Spinal cord (tissue), 10 donors: Measurements from ENCODE around the gene TRAF3IP3. TPM values are rescaled to one million over a fixed set of nuclear protein-coding genes. Genes with fewer than 3 reads are reported as not detected.

Experiments
- DNase-seq, 6 donors: peaks; one replicate each; pipeline versions ENCODE4 v3.0.0 to v3.0.0-alpha.2; 2013 to 2015; ENCODE audit warnings: low spot score in 6 of 6, low read depth in 4 of 6
- H3K27ac ChIP-seq: one replicate; pipeline ENCODE4 v1.5.1; 2013; ENCODE audit warnings: low read depth, low read length, control low read depth
- H3K27me3 ChIP-seq: one replicate; pipeline ENCODE4 v1.6.1; 2013; ENCODE audit warnings: low read length; ENCODE audit not compliant: control insufficient read depth, insufficient read depth
- H3K36me3 ChIP-seq: one replicate; pipeline ENCODE4 v1.6.1; 2013; ENCODE audit warnings: low read length; ENCODE audit not compliant: control insufficient read depth, insufficient read depth
- H3K4me1 ChIP-seq: one replicate; pipeline ENCODE4 v1.6.1; 2013; ENCODE audit warnings: low read length; ENCODE audit not compliant: control insufficient read depth, insufficient read depth
- H3K4me3 ChIP-seq: one replicate; pipeline ENCODE4 v1.5.1; 2013; ENCODE audit warnings: low read depth, low read length, control low read depth
- H3K9me3 ChIP-seq: one replicate; pipeline ENCODE4 v1.6.1; 2013; ENCODE audit warnings: low read length; ENCODE audit not compliant: control insufficient read depth, insufficient read depth
- WGBS: methylation state at CpG from one replicate; pipeline ENCODE4 v1.1.5; 2013; ENCODE audit warnings: missing lambda C conversion rate; ENCODE audit not compliant: insufficient coverage; 5-methylcytosine and 5-hydroxymethylcytosine counted together
- long read RNA-seq, 4 donors: transcript quantifications; one replicate each; lab custom pipeline, GENCODE V29; 2026
- polyA plus RNA-seq, 2 donors: library from polyadenylated mRNA; unstranded; fragments of 120-200 nt; gene quantifications; one replicate each; pipeline ENCODE4 v1.2.1, GENCODE V29; 2013; ENCODE audit not compliant: insufficient read length in 2 of 2
- total RNA-seq, 2 donors: library from RNA; depleted of rRNA in 1 of 2; stranded (reverse); fragments of 120-200 nt in 1 of 2; fragments of >200 nt in 1 of 2; gene quantifications; one replicate each; pipeline versions ENCODE4 v1.2.3 to v1.2.4, GENCODE V29; 2013 to 2014
- donor health status: healthy.

The TRAF3IP3 gene
- total RNA-seq (1 to 10 TPM; 1.1 to 2.8 TPM), polyA plus RNA-seq (1 to 10 TPM in 1 of 2 donors, under 1 TPM in 1; 0.95 to 1.8 TPM)
- long read RNA-seq, donor 1, partial matches to known transcripts = 9 of 9 reads
- long read RNA-seq, donor 1, other reads (novel, unspliced or antisense) = 0 of 9 reads
- long read RNA-seq, donor 2 = 0 reads
- long read RNA-seq, donor 3 = 0 reads
- long read RNA-seq, donor 4 = 0 reads

- no peaks in the 10 kb centered on the region for H3K27me3 ChIP-seq
- no peak within 1 kb of the TSS for H3K4me3 ChIP-seq
- H3K27ac ChIP-seq = no peak within 1 kb of the TSS
- WGBS = 77% methylated on average over 8 of the region's 10 CpGs
- H3K9me3 ChIP-seq = no peaks in the 10 kb centered on the region
- H3K4me1 ChIP-seq = no peaks in the 10 kb centered on the region
- no peaks in the 10 kb centered on the region for H3K36me3 ChIP-seq
- no peak for DNase-seq
Observed at GRCh38 chr1:209755926-209756614, at the start of gene TRAF3IP3. Gene TRAF3IP3 (plus strand): TSS chr1:209756053. CDS start chr1:209760040, 3,987 bp downstream.

- DNase-seq = no peak
- H3K27me3 ChIP-seq = no peaks in the 10 kb centered on the region
- H3K27ac ChIP-seq = no peak overlapping the region
- H3K4me3 ChIP-seq = no peak overlapping the region
- no peaks in the 10 kb centered on the region for H3K9me3 ChIP-seq
- WGBS = 87% methylated on average over 2 of the region's 3 CpGs
- H3K36me3 ChIP-seq = no peaks in the 10 kb centered on the region
- H3K4me1 ChIP-seq = no peaks in the 10 kb centered on the region
Observed at GRCh38 chr1:209706622-209707021, 49.2 kb upstream of the TRAF3IP3 start.

GRCh38 chr1:209707308-209707707 is 48.5 kb upstream of the TRAF3IP3 start:
- Histone ChIP-seq H3K9me3 (no peaks in the 10 kb centered on the region), H3K4me1 (no peaks in the 10 kb centered on the region), H3K27me3 (no peaks in the 10 kb centered on the region), H3K27ac (no peak overlapping the region), H3K4me3 (no peak overlapping the region), H3K36me3 (no peaks in the 10 kb centered on the region)
- no peak for DNase-seq
- WGBS = no CpG with 5 or more reads among the region's 1 CpG

GRCh38 chr1:209708297-209708696 is 47.6 kb upstream of the TRAF3IP3 start:
- Histone ChIP-seq H3K27ac (no peak overlapping the region), H3K4me3 (no peak overlapping the region), H3K9me3 (no peaks in the 10 kb centered on the region), H3K27me3 (no peaks in the 10 kb centered on the region), H3K4me1 (no peaks in the 10 kb centered on the region), H3K36me3 (no peaks in the 10 kb centered on the region)
- DNase-seq = peak in 5 of 6 donors; percentile 18 to 73 (median 38)
- no CpG with 5 or more reads among the region's 4 CpGs for WGBS

- no peak overlapping the region for H3K27ac ChIP-seq
Observed at GRCh38 chr1:209710093-209710492, 45.8 kb upstream of the TRAF3IP3 start.

GRCh38 chr1:209710847-209711246 is 45.0 kb upstream of the TRAF3IP3 start:
- no peak overlapping the region for H3K27ac ChIP-seq
- no peak overlapping the region for H3K4me3 ChIP-seq
- no peaks in the 10 kb centered on the region for H3K27me3 ChIP-seq
- H3K36me3 ChIP-seq = no peaks in the 10 kb centered on the region
- no peak for DNase-seq
- WGBS = no CpG with 5 or more reads among the region's 3 CpGs
- H3K9me3 ChIP-seq = no peaks in the 10 kb centered on the region
- H3K4me1 ChIP-seq = no peaks in the 10 kb centered on the region

More at GRCh38 chr1:209710093-209710492, 45.8 kb upstream of the TRAF3IP3 start:
- Histone ChIP-seq H3K27me3 (no peaks in the 10 kb centered on the region), H3K36me3 (no peaks in the 10 kb centered on the region), H3K4me1 (no peaks in the 10 kb centered on the region), H3K4me3 (no peak overlapping the region), H3K9me3 (no peaks in the 10 kb centered on the region)
- no CpG with 5 or more reads among the region's 2 CpGs for WGBS
- DNase-seq = no peak

- H3K27me3 ChIP-seq = no peaks in the 10 kb centered on the region
- no peaks in the 10 kb centered on the region for H3K4me1 ChIP-seq
- no peak overlapping the region for H3K4me3 ChIP-seq
- no CpG with 5 or more reads among the region's 2 CpGs for WGBS
- no peak overlapping the region for H3K27ac ChIP-seq
- H3K9me3 ChIP-seq = no peaks in the 10 kb centered on the region
- no peaks in the 10 kb centered on the region for H3K36me3 ChIP-seq
- DNase-seq = no peak
Observed at GRCh38 chr1:209714338-209714737, 41.5 kb upstream of the TRAF3IP3 start.

GRCh38 chr1:209715314-209715713 is 40.5 kb upstream of the TRAF3IP3 start:
- H3K27me3 ChIP-seq = no peaks in the 10 kb centered on the region
- DNase-seq = no peak
- H3K27ac ChIP-seq = no peak overlapping the region
- no peaks in the 10 kb centered on the region for H3K36me3 ChIP-seq
- no peak overlapping the region for H3K4me3 ChIP-seq
- no peaks in the 10 kb centered on the region for H3K4me1 ChIP-seq
- H3K9me3 ChIP-seq = no peaks in the 10 kb centered on the region

- no peaks in the 10 kb centered on the region for H3K4me1 ChIP-seq
- no peaks in the 10 kb centered on the region for H3K27me3 ChIP-seq
- WGBS = 83% methylated on average over 1 of the region's 2 CpGs
- no peak overlapping the region for H3K4me3 ChIP-seq
- H3K36me3 ChIP-seq = no peaks in the 10 kb centered on the region
- H3K27ac ChIP-seq = no peak overlapping the region
- DNase-seq = no peak
- no peaks in the 10 kb centered on the region for H3K9me3 ChIP-seq
Observed at GRCh38 chr1:209717818-209718217, 38.0 kb upstream of the TRAF3IP3 start.

GRCh38 chr1:209720326-209720725 is 35.5 kb upstream of the TRAF3IP3 start:
- Histone ChIP-seq H3K4me3 (no peak overlapping the region), H3K4me1 (no peaks in the 10 kb centered on the region), H3K9me3 (no peaks in the 10 kb centered on the region), H3K27me3 (no peaks in the 10 kb centered on the region), H3K27ac (no peak overlapping the region), H3K36me3 (no peaks in the 10 kb centered on the region)
- peak in 1 of 6 donors; percentile 11 for DNase-seq
- 95% methylated on average over 4 of the region's 4 CpGs for WGBS
